IPS DF 4.7 (cell line): ENCODE measurements around the gene PCMT1.
"Not testable (repeated sequence)": the region's sequence is repeated elsewhere in the genome, so short reads cannot be mapped to it uniquely, and the experiment has no call there.

ENCODE experiments used
- DNase-seq: peaks from one replicate; pipeline ENCODE4 v3.0.0-alpha.2; 2013; ENCODE audit warnings: low spot score; ENCODE audit errors: extremely low read depth

The PCMT1 gene

GRCh38 chr6:149750136-149750609 lies 632 bp downstream of the PCMT1 start:
- no peak for DNase-seq

DNA sequence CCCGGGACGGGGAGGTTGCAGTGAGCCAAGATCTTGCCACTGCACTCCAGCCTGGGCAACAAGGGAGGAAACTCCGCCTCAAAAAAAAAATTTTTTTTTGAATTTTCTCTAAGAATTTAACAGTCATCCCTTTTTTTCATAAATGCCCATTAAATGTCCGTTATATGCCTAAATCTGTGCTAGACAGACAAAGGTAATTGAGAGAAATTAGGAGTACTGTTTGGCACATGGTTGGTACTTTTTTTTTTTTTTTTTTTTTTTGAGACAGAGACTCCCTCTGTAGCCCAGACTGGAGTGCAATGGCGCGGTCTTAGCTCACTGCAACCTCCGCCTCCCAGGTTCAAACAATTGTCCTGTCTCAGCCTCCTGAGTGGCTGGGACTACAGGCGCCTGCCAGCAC lies 1.7 kb downstream of the PCMT1 start:
- DNase-seq, result no peak

DNA sequence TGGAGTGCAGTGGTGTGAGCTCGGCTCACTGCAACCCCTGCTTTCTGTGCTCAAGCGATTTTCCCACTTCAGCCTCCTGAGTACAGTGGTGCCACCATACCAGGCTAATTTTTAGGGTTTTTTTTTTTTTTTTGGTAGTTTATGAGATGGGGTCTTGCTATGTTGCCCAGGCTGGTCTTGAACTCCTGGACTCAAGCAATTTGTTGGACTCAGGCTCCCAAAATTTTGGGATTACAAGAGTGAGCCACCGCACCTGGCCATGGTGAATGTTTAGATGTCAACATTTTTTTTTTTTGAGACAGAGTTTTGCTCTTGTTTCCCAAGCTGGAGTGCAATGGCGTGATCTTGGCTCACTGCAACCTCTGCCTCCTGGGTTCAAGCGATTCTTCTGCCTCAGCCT lies 2.4 kb downstream of the PCMT1 start:
- not testable (repeated sequence) for DNase-seq

- DNase-seq, result no peak
Observed at GRCh38 chr6:149752600-149753373, 3.2 kb downstream of the PCMT1 start.

- DNase-seq, result not testable (repeated sequence)
Observed at GRCh38 chr6:149753374-149753637, 3.8 kb downstream of the PCMT1 start.

- no peak for DNase-seq
Observed at GRCh38 chr6:149754548-149754947, 5.0 kb downstream of the PCMT1 start.

DNA sequence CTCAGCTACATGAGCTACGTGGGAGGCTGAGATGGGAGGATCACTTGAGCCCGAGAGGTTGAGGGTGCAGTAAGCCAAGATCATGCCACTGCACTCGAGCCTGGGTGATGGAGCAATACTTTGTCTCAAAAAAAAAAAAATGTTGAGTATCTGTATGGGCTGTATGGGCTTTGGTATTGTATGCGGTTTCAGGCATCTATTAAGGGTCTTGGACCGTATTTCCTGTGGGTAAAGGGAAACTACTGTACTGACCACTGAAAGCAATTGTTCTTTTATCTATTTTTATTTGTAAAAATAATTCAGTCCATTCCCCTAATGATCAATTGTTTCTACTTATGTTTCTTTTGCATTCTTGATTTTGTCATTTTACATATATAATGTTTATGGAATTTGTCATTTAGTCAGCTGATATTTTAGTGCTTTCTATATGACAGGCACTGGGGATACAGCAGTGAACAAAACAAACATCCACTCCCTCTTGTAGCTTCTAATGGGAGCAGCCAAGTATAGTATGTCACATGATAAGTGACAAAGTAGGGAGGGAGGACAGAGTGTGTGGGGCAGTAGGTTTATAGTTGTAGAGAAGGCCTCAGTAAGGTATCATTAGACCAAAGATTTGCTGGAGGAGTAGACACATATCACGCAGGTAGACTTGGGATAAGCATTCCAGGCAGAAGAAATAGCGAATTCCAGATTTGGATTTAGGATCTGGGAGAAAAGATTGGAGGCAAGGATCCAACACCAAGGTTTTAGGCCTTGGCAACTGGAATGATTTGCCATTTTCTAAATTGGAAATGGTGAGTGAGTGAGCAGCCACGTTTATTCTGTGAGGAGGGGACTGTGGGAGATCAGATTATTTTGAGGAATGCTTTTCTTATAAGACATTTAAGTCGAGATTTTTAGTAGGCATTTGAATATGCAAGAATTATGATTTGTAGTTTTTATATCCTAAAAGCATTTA lies 6.0 kb downstream of the PCMT1 start:
- no peak for DNase-seq

DNA sequence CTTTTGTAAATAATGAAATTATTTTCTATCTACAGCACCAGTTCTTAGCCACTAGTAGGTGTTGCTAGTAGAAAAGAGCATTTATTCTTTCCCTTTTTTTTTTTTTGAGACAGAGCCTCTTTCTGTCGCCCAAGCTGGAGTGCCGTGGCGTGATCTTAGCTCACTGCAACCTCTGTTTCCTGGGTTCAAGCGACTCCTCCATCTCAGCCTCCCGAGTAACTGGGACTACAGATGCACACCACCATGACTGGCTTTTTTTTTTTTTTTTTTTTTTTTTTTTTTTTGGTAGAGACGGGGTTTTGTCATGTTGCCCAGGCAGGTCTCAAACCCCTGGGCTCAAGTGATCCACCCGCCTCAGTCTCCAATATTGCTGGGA lies 6.7 kb downstream of the PCMT1 start:
- no peak for DNase-seq

DNA sequence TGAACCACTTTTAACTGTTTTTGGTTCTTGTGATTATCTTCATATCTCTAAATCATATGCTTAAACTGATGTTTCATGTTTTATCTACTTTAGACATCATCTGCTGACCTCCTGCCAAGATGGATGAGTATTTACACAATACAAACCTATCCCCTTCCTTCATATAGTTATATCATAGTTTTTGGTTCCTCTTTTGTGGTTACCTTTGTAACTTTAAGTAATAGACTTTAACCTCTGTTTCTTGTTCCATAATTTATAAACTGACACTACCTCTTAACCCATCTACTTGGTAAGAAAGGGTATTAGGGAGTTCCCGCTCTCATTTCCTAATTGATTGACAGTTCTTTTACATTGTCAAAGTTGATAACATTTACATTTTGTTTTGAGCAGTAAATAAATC lies 11.9 kb downstream of the PCMT1 start:
- no peak for DNase-seq

- DNase-seq, result no peak
Observed at GRCh38 chr6:149763866-149764265, 14.3 kb downstream of the PCMT1 start.

DNA sequence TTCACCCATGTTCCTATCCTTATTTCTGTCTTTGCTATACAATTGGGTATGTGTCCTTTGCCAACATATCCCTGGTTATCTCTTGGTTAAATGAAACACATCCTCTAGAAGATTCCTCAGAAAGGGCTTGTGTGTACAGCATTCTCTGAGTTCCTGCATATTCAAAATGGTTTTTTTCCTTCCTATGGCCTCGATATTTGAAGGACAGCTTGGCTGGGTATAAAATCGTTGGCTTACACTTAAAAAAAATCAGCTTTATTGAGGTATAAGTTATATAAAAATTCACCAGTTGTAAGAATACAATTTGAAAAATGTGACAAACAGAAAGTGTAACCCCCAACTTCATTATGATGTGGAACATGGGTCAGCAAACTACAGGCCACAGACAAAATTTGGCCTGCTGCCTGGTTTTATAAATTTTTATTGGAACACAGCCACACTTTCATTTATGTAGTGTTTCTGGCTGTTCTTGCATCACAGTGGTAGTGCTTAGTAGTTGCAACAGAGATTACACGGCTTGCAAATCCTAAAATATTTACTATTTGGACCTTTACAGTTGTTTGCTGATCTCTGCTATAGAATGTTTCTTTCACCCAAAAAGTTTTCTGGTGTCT lies 16.7 kb downstream of the PCMT1 start:
- DNase-seq, result no peak

GRCh38 chr6:149769676-149770075 lies 20.1 kb downstream of the PCMT1 start:
- no peak for DNase-seq

GRCh38 chr6:149771185-149771584 lies 21.6 kb downstream of the PCMT1 start:
- no peak for DNase-seq

- DNase-seq, result no peak
Observed at GRCh38 chr6:149771925-149772324, 22.4 kb downstream of the PCMT1 start.

DNA sequence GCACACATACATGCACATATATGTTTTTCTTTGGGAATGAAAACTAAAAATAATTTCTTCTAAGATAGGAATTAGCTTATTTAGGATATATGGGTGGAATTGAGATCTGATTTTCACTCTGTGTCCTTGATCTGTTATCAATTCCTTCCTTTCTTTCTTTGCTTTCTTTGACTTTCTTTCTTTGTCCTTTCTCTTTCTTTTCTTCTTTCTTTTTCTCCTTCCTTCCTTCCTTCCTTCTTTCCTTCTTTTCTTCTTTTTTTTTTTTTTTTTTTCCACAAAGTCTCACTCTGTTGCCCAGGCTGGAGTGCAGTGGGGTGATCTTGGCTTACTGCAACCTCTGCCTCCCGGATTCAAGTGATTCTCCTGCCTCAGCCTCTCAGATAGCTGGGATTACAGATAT lies 28.1 kb downstream of the PCMT1 start:
- no peak for DNase-seq

DNA sequence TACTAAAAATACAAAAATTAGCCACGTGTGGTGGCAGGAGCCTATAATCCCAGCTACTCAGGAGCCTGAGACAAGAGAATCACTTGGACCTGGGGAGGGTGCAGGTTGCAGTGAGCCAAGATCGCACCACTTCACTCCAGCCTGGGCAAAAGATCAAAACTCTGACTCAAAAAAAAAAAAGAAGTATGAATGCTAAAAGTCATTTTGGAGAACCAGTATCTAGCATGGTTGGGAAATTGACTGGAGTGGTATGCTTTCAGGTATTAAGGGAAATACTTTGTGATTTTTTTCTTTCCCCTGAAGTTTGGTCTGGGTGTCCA lies 30.1 kb downstream of the PCMT1 start:
- DNase-seq, result no peak

- no peak for DNase-seq
Observed at GRCh38 chr6:149781715-149782114, 32.2 kb downstream of the PCMT1 start.

DNA sequence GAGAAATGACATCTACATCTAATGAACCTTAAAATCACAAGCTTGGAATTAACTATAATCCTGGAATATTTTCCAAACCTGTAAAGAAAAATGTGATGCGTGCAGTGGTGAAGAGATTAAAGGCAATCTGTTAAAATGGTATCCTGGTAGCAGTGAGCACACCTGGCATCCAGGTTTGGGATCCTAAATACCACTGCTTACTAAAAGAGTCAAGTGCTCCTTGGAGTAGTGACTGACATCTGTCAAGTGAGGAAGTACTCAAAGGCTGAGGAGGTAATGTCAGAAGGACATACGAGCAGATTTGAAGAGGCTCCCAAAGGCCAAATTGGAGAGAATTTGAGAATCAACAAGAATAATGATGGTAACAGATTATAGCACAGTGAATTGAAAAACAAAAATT lies 32.8 kb downstream of the PCMT1 start:
- no peak for DNase-seq

DNA sequence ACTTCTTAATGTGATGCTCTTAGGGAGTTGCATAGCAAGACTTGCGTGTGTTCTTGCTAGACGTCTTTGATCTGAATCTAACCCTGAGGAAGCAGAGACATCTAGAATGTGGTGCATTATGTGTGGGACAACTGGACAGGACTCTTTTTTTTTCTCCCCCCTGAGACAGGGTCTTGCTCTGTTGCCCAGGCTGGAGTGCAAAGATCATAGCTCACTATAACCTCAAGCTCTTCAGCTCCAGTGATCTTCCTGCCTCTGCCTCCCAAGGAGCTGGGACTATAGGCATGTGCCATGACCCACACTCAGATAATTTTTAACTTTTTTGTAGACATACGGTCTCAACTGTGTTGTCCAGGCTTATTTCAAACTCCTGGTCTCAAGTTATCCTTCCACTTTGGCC lies 34.0 kb downstream of the PCMT1 start:
- no peak for DNase-seq

- no peak for DNase-seq
Observed at GRCh38 chr6:149806127-149806526, 56.6 kb downstream of the PCMT1 start.

DNA sequence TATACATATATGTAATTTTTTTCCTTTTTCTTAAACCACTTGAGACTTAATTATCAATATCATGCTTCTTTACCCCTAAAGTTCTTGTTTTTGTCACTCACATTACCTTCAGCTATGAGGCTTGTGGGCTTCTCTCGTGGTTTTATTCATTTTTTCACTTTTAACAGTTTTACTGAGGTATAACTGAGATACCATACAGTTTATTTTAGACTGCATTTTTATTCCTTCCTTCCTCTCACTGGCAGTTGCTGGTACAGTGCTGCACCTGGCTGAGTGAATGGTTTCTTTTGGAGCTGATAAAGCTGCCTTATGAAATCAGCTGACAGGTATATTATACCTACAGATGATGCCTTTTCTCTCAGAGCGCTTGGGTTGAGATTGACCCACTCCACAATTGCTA lies 60.3 kb downstream of the PCMT1 start:
- DNase-seq, result no peak

- no peak for DNase-seq
Observed at GRCh38 chr6:149813351-149813750, 63.8 kb downstream of the PCMT1 start.
